Peyer's patch (tissue), 4 donors: ENCODE results near the gene FLVCR2. TPM values are rescaled to one million over a fixed set of nuclear protein-coding genes. Genes with fewer than 3 reads are reported as not detected.

Source experiments
- DNase-seq, 3 donors: peaks; one replicate each; pipeline ENCODE4 v3.0.0-alpha.2; 2017 to 2019
- H3K27ac ChIP-seq, 4 donors: fragments of 200-600 bp; sonication (generic); one replicate each; pipeline ENCODE4 v1.5.1; 2016 to 2019
- H3K27me3 ChIP-seq, 2 donors: fragments of 200-600 bp; sonication (generic); one replicate each; pipeline ENCODE4 v1.5.1; 2019
- H3K36me3 ChIP-seq, 3 donors: fragments of 200-600 bp; sonication (generic); one replicate each; pipeline ENCODE4 v1.5.1; 2016 to 2019
- H3K4me1 ChIP-seq, 4 donors: fragments of 200-600 bp; sonication (generic); one replicate each; pipeline ENCODE4 v1.5.1; 2016 to 2019
- H3K4me3 ChIP-seq, 4 donors: fragments of 200-600 bp; sonication (generic); 1 replicate in 3 of 4; 2 replicates in 1 of 4; pipeline ENCODE4 v1.5.1; 2016 to 2019; ENCODE audit warnings: mild to moderate bottlenecking in 1 of 4
- H3K9me3 ChIP-seq, 4 donors: fragments of 200-600 bp; sonication (generic); one replicate each; pipeline ENCODE4 v1.5.1; 2016 to 2019; ENCODE audit warnings: mild to moderate bottlenecking in 1 of 4
- CTCF ChIP-seq, 6 experiments: fragments of 450-650 bp in 4 of 6; fragments of 200-600 bp in 2 of 6; sonication (generic) in 1 of 6; IDR thresholded peaks; one replicate each; pipeline ENCODE4 v1.5.1; 2017 to 2019; ENCODE audit warnings: antibody characterized with exemption in 6 of 6, mild to moderate bottlenecking in 3 of 6, moderate library complexity in 1 of 6
- POLR2A ChIP-seq, 2 donors: fragments of 450-650 bp; IDR thresholded peaks; one replicate each; pipeline ENCODE4 v1.5.1; 2017; ENCODE audit warnings: antibody characterized with exemption in 2 of 2, mild to moderate bottlenecking in 2 of 2, moderate library complexity in 2 of 2
- total RNA-seq, 4 donors: library from RNA; depleted of rRNA; stranded (reverse); fragments of >200 nt; gene quantifications; one replicate each; pipeline ENCODE4 v1.1.0, GENCODE V29; 2016

FLVCR2 gene
- total RNA-seq, 4 donors from 2014 or later, result 14.9 to 130 (median 98.8) TPM

GRCh38 chr14:75609606-75610475 is 31.4 kb downstream of the FLVCR2 start:
- H3K36me3 ChIP-seq, result peaks cover 0 to 4% (median 0%) of the 10 kb centered on the region in 3 donors
- H3K27ac ChIP-seq, result peak overlapping the region in 2 of 4 donors; percentile 46 to 50
- DNase-seq, result no peak
- H3K9me3 ChIP-seq, result no peaks in the 10 kb centered on the region
- TF ChIP-seq POLR2A (IDR thresholded peaks at IDR 0.05) (no peak), CTCF (IDR thresholded peaks at IDR 0.05) (no peak)
- no peak overlapping the region for H3K4me3 ChIP-seq
- H3K4me1 ChIP-seq, result peaks cover 0 to 6% (median 0%) of the 10 kb centered on the region in 4 donors
- no peaks in the 10 kb centered on the region for H3K27me3 ChIP-seq

GRCh38 chr14:75610834-75611233 is 32.4 kb downstream of the FLVCR2 start:
- TF ChIP-seq CTCF (IDR thresholded peaks at IDR 0.05) (no peak), POLR2A (IDR thresholded peaks at IDR 0.05) (no peak)
- Histone ChIP-seq H3K9me3 (no peaks in the 10 kb centered on the region), H3K4me3 (no peak overlapping the region), H3K27ac (peak overlapping the region in 2 of 4 donors; percentile 30 to 50), H3K36me3 (peaks cover 0 to 4% (median 0%) of the 10 kb centered on the region in 3 donors), H3K4me1 (peaks cover 0 to 6% (median 0%) of the 10 kb centered on the region in 4 donors), H3K27me3 (no peaks in the 10 kb centered on the region)
- no peak for DNase-seq

- no peaks in the 10 kb centered on the region for H3K27me3 ChIP-seq
- peaks cover 0 to 4% (median 0%) of the 10 kb centered on the region in 3 donors for H3K36me3 ChIP-seq
- DNase-seq, result no peak
- H3K4me1 ChIP-seq, result peaks cover 0 to 6% (median 0%) of the 10 kb centered on the region in 4 donors
- H3K27ac ChIP-seq, result no peak overlapping the region
- no peaks in the 10 kb centered on the region for H3K9me3 ChIP-seq
- no peak overlapping the region for H3K4me3 ChIP-seq
- TF ChIP-seq CTCF (IDR thresholded peaks at IDR 0.05), result no peak
- no peak for TF ChIP-seq POLR2A (IDR thresholded peaks at IDR 0.05)
Measured at GRCh38 chr14:75612157-75612556, 33.7 kb downstream of the FLVCR2 start.

GRCh38 chr14:75614179-75614578 is 35.8 kb downstream of the FLVCR2 start:
- DNase-seq, result no peak
- TF ChIP-seq CTCF (IDR thresholded peaks at IDR 0.05), result no peak
- no peak for TF ChIP-seq POLR2A (IDR thresholded peaks at IDR 0.05)
- Histone ChIP-seq H3K36me3 (no peaks in the 10 kb centered on the region), H3K9me3 (no peaks in the 10 kb centered on the region), H3K27ac (no peak overlapping the region), H3K4me1 (peaks cover 0 to 6% (median 0%) of the 10 kb centered on the region in 4 donors), H3K4me3 (no peak overlapping the region), H3K27me3 (no peaks in the 10 kb centered on the region)

GRCh38 chr14:75615200-75615599 is 36.8 kb downstream of the FLVCR2 start:
- H3K27ac ChIP-seq, result peak overlapping the region in 2 of 4 donors; percentile 30 to 46
- no peak for TF ChIP-seq CTCF (IDR thresholded peaks at IDR 0.05)
- TF ChIP-seq POLR2A (IDR thresholded peaks at IDR 0.05), result no peak
- peak in 2 of 3 donors; percentile 45 to 55 for DNase-seq
- H3K36me3 ChIP-seq, result no peaks in the 10 kb centered on the region
- H3K4me1 ChIP-seq, result peaks cover 0 to 14% (median 0%) of the 10 kb centered on the region in 4 donors
- no peaks in the 10 kb centered on the region for H3K27me3 ChIP-seq
- no peak overlapping the region for H3K4me3 ChIP-seq
- no peaks in the 10 kb centered on the region for H3K9me3 ChIP-seq
